ENCODE results near the gene LRP1. TPM values are rescaled to one million over a fixed set of nuclear protein-coding genes. Genes with fewer than 3 reads are reported as not detected.

Gene LRP1
- total and polyA plus RNA-seq, 4 donors, result 87.5 to 375 (median 139) TPM

GRCh38 chr12:57131896-57132744 lies 3.8 kb downstream of the LRP1 start:
- H3K4me3 ChIP-seq (ENCODE audit: low read depth in 1 of 3, low read length in 3 of 3), result peak overlapping the region; percentile 24 to 78 (median 72)
- DNase-seq (ENCODE audit: low spot score), result no peak
- peaks cover 32 to 69% (median 60%) of the 10 kb centered on the region in 4 donors for H3K4me1 ChIP-seq (ENCODE audit: control insufficient read depth in 4 of 4, insufficient read depth in 4 of 4, low read length in 3 of 4)
- H3K27ac ChIP-seq (ENCODE audit: low read depth in 1 of 2, low read length in 2 of 2), result peak overlapping the region; percentile 74 to 79
- peak overlapping the region in 1 of 2 donors; percentile 44 for H3K9ac ChIP-seq (ENCODE audit: low read depth in 1 of 2, low read length in 2 of 2)
- H3K27me3 ChIP-seq (ENCODE audit: control insufficient read depth in 4 of 4, insufficient read depth in 4 of 4, low read length in 3 of 4), result no peaks in the 10 kb centered on the region
- TF ChIP-seq JUND (IDR thresholded peaks at IDR 0.05), result no peak
- no peak for TF ChIP-seq ZBTB33 (IDR thresholded peaks at IDR 0.05)
- TF ChIP-seq YY1 (IDR thresholded peaks at IDR 0.05), result no peak
- peak in 1 of 2 donors; percentile 4 for TF ChIP-seq RAD21 (IDR thresholded peaks at IDR 0.05)
- TF ChIP-seq REST (IDR thresholded peaks at IDR 0.05), result no peak
- no peak for TF ChIP-seq HNF4A (conservative IDR thresholded peaks at IDR 0.05)
- no peak for TF ChIP-seq FOXA1 (IDR thresholded peaks at IDR 0.05)
- peak in 1 of 2 donors; percentile 13 for TF ChIP-seq EGR1 (IDR thresholded peaks at IDR 0.05; ENCODE audit: low read depth in 2 of 2)
- no peak for TF ChIP-seq FOXA2 (IDR thresholded peaks at IDR 0.05)
- TF ChIP-seq GABPA (IDR thresholded peaks at IDR 0.05 in 1 of 2, conservative IDR thresholded peaks at IDR 0.05 in 1 of 2), result peak in 1 of 2 donors; percentile 29
- no peak for TF ChIP-seq MAX (IDR thresholded peaks at IDR 0.05)
- TF ChIP-seq TAF1 (conservative IDR thresholded peaks at IDR 0.05), result no peak
- WGBS, result 62% methylated on average over 9 of the region's 9 CpGs
- peaks cover 0 to 2% (median 0%) of the 10 kb centered on the region in 4 donors for H3K36me3 ChIP-seq (ENCODE audit: control insufficient read depth in 4 of 4, insufficient read depth in 3 of 4, low read depth in 1 of 4, low read length in 3 of 4)
- no peaks in the 10 kb centered on the region for H3K9me3 ChIP-seq (ENCODE audit: control insufficient read depth in 4 of 4, low read length in 3 of 4)

GRCh38 chr12:57133013-57133569 lies 4.8 kb downstream of the LRP1 start:
- H3K27ac ChIP-seq (ENCODE audit: low read depth in 1 of 2, low read length in 2 of 2), result peak overlapping the region; percentile 74 to 79
- peaks cover 0 to 2% (median 0%) of the 10 kb centered on the region in 4 donors for H3K36me3 ChIP-seq (ENCODE audit: control insufficient read depth in 4 of 4, insufficient read depth in 3 of 4, low read depth in 1 of 4, low read length in 3 of 4)
- peaks cover 35 to 76% (median 69%) of the 10 kb centered on the region in 4 donors for H3K4me1 ChIP-seq (ENCODE audit: control insufficient read depth in 4 of 4, insufficient read depth in 4 of 4, low read length in 3 of 4)
- no peaks in the 10 kb centered on the region for H3K27me3 ChIP-seq (ENCODE audit: control insufficient read depth in 4 of 4, insufficient read depth in 4 of 4, low read length in 3 of 4)
- TF ChIP-seq SP1 (IDR thresholded peaks at IDR 0.05) (no peak), ATF3 (IDR thresholded peaks at IDR 0.05) (no peak), REST (IDR thresholded peaks at IDR 0.05) (no peak), HNF4A (conservative IDR thresholded peaks at IDR 0.05) (no peak), EGR1 (IDR thresholded peaks at IDR 0.05; ENCODE audit: low read depth in 2 of 2) (no peak)
- DNase-seq (ENCODE audit: low spot score), result no peak
- no peak overlapping the region for H3K4me3 ChIP-seq (ENCODE audit: low read depth in 1 of 3, low read length in 3 of 3)
- H3K9me3 ChIP-seq (ENCODE audit: control insufficient read depth in 4 of 4, low read length in 3 of 4), result no peaks in the 10 kb centered on the region
- 64% methylated on average over 4 of the region's 4 CpGs for WGBS
- H3K9ac ChIP-seq (ENCODE audit: low read depth in 1 of 2, low read length in 2 of 2), result no peak overlapping the region
